ENCODE results near the gene GARRE1. TPM values are rescaled to one million over a fixed set of nuclear protein-coding genes. Genes with fewer than 3 reads are reported as not detected.
A peak's percentile ranks its signal among the peaks of the same experiment; 100 is the strongest.

GARRE1 gene
- total RNA-seq, 1 experiment from 2014 or later: 6.1 TPM

DNA sequence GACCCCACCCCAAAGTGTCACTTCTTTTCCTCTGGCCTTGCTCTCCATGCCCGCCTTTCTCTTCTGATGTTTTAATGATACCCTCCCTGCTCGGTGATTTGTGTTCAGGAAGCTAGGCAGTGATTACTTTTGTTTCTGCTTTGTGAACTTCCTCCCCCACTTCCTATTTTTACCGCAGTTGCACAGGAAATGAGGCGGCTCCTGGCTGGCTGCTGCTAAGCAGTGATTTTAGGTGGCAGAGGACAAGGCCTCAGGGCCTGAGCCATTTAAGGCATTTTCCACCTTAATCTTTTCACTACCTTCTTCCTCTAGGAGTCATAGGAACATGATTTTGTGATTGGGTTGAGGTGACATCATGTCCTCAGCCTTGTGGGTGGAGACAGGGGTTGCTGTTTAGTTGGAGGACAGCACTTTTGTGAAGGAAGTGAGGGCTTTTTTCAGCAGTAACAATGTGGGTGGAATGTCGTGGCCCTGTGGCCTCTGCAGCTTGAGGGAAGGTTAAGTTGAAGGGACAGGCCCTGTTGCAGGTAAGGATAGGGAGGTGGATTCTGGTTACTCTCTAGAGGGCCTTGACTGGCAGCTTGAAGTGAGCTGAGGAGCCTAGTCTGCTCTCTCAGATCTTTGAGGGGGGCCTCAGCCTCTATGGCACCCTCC is 15.7 kb downstream of the GARRE1 start:
- intact Hi-C loops (cut with micrococcal nuclease): no loop called here

DNA sequence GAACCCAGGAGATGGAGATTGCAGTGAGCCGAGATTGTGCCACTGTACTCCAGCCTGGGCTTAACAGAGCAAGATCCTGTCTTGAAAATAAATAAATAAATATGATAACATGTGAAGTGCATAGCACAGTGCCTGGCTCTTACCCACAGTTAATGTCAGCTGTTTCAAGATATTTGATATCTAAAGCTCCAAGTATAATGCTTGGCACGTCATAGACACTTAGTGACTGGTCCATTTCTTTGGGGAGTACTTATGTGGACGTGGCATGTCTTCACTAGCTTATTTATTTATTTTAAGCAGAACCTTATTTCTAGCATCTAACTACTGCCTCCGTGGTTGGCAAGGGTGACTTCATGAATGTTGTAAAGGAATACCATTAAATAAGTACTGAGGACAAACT is 18.8 kb downstream of the GARRE1 start:
- H3K9ac ChIP-seq (ENCODE audit: low read length): no peak overlapping the region
- no peaks in the 10 kb centered on the region for H3F3A ChIP-seq (ENCODE audit: low read length, unreplicated experiment)
- no peaks in the 10 kb centered on the region for H3K36me3 ChIP-seq (ENCODE audit: low read depth, low read length)
- peaks cover 23% of the 10 kb centered on the region for H3K4me1 ChIP-seq (ENCODE audit: insufficient read depth, low read length)
- H3K4me3 ChIP-seq (ENCODE audit: low read length): no peak overlapping the region
- H3K79me2 ChIP-seq (ENCODE audit: low read length): peaks cover 4% of the 10 kb centered on the region; the same call in 1 of the 2 replicates
- intact Hi-C loops (cut with micrococcal nuclease): no loop called here
- H4K20me1 ChIP-seq (ENCODE audit: low read length): no peaks in the 10 kb centered on the region
- no peaks in the 10 kb centered on the region for H3K27me3 ChIP-seq (ENCODE audit: low read length)
- ATAC-seq (no peak), DNase-seq (no peak)
- no peaks in the 10 kb centered on the region for H3K9me3 ChIP-seq (ENCODE audit: low read length)
- no peak overlapping the region for H3K4me2 ChIP-seq (ENCODE audit: low read length)
- H3K9me2 ChIP-seq (replicated peaks; ENCODE audit: low read length): no peaks in the 10 kb centered on the region
- no peak overlapping the region for H2AFZ ChIP-seq (ENCODE audit: low read length)
- TF ChIP-seq EZH2 (IDR thresholded peaks at IDR 0.05; ENCODE audit: low read length, unreplicated experiment): no peak
- TF ChIP-seq, protein P1, sequence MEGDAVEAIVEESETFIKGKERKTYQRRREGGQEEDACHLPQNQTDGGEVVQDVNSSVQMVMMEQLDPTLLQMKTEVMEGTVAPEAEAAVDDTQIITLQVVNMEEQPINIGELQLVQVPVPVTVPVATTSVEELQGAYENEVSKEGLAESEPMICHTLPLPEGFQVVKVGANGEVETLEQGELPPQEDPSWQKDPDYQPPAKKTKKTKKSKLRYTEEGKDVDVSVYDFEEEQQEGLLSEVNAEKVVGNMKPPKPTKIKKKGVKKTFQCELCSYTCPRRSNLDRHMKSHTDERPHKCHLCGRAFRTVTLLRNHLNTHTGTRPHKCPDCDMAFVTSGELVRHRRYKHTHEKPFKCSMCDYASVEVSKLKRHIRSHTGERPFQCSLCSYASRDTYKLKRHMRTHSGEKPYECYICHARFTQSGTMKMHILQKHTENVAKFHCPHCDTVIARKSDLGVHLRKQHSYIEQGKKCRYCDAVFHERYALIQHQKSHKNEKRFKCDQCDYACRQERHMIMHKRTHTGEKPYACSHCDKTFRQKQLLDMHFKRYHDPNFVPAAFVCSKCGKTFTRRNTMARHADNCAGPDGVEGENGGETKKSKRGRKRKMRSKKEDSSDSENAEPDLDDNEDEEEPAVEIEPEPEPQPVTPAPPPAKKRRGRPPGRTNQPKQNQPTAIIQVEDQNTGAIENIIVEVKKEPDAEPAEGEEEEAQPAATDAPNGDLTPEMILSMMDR (conservative IDR thresholded peaks at IDR 0.05; ENCODE audit: low read depth, low read length): no peak
- TF ChIP-seq EZH2phosphoT487 (IDR thresholded peaks at IDR 0.05; ENCODE audit: borderline replicate concordance, low read length): no peak
- H3K27ac ChIP-seq (ENCODE audit: low read length): no peak overlapping the region
- BruUV-seq (replicated peaks): no TSS peak
- CTCF ChIA-PET: no interaction called here
- POLR2A ChIA-PET (ENCODE audit: unreplicated experiment): interaction anchor here (0.7 kb wide), 1 partner anchor 93 kb away, joined by 4 read pairs; no protein-coding TSS in a partner anchor

More for the DNA sequence above, 15.7 kb downstream of the GARRE1 start:
- Histone ChIP-seq H3K4me1 (ENCODE audit: insufficient read depth, low read length) (peaks cover 23% of the 10 kb centered on the region), H2AFZ (ENCODE audit: low read length) (peak overlapping the region; percentile 72), H3K9ac (ENCODE audit: low read length) (peak overlapping the region; percentile 44), H3K9me3 (ENCODE audit: low read length) (no peaks in the 10 kb centered on the region), H3K4me3 (ENCODE audit: low read length) (no peak overlapping the region), H3K36me3 (ENCODE audit: low read depth, low read length) (no peaks in the 10 kb centered on the region), H3K79me2 (ENCODE audit: low read length) (no peaks in the 10 kb centered on the region), H3K4me2 (ENCODE audit: low read length) (peak overlapping the region; percentile 74), H3F3A (ENCODE audit: low read length, unreplicated experiment) (no peaks in the 10 kb centered on the region), H3K27me3 (ENCODE audit: low read length) (no peaks in the 10 kb centered on the region), H3K27ac (ENCODE audit: low read length) (peak overlapping the region; percentile 73), H4K20me1 (ENCODE audit: low read length) (no peaks in the 10 kb centered on the region), H3K9me2 (replicated peaks; ENCODE audit: low read length) (no peaks in the 10 kb centered on the region)
- ChIA-PET POLR2A (ENCODE audit: unreplicated experiment) (no interaction called here), CTCF (no interaction called here)
- BruUV-seq (replicated peaks): no TSS peak
- TF ChIP-seq EZH2phosphoT487 (IDR thresholded peaks at IDR 0.05; ENCODE audit: borderline replicate concordance, low read length) (no peak), EZH2 (IDR thresholded peaks at IDR 0.05; ENCODE audit: low read length, unreplicated experiment) (no peak)
- TF ChIP-seq, protein P1 (conservative IDR thresholded peaks at IDR 0.05; ENCODE audit: low read depth, low read length): no peak
- ATAC-seq (peak; percentile 90), DNase-seq (peak; percentile 78)

DNA sequence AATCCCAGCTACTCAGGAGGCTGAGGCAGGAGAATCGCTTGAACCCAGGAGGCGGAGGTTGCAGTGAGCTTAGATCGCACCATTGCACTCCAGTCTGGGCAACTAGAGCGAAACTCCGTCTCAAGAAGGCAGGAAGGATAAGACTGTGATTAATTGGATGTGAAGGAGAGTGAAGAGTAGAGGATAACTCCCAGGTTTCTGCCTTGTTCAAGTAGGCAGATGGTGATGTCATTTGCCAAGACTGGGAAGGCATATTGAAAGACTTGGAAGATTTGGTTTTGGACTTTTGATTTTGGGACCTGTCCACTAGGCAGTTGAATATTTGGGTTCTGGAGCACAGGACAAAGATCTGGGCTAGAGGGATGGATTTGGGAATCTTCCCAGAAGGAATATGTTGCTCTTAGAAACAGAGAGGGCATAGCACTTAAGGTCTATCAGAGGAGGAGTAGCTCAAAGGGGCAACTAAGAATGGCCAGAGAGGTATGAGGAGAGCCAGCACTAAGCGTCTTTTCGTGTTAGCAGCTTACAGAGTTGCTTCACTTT is 20.0 kb downstream of the GARRE1 start:
- no peaks in the 10 kb centered on the region for H3K36me3 ChIP-seq (ENCODE audit: low read depth, low read length)
- DNase-seq: no peak
- H3K27ac ChIP-seq (ENCODE audit: low read length): no peak overlapping the region
- peak overlapping the region; percentile 49 for H3K4me2 ChIP-seq (ENCODE audit: low read length)
- H2AFZ ChIP-seq (ENCODE audit: low read length): no peak overlapping the region
- no peaks in the 10 kb centered on the region for H3K27me3 ChIP-seq (ENCODE audit: low read length)
- no peaks in the 10 kb centered on the region for H3K9me3 ChIP-seq (ENCODE audit: low read length)
- H3K9me2 ChIP-seq (replicated peaks; ENCODE audit: low read length): no peaks in the 10 kb centered on the region
- peaks cover 23% of the 10 kb centered on the region for H3K4me1 ChIP-seq (ENCODE audit: insufficient read depth, low read length)
- BruUV-seq (replicated peaks): no TSS peak
- intact Hi-C loops (cut with micrococcal nuclease): no loop called here
- no peak overlapping the region for H3K9ac ChIP-seq (ENCODE audit: low read length)
- POLR2A ChIA-PET (ENCODE audit: unreplicated experiment): no interaction called here
- H4K20me1 ChIP-seq (ENCODE audit: low read length): no peaks in the 10 kb centered on the region
- TF ChIP-seq EZH2 (IDR thresholded peaks at IDR 0.05; ENCODE audit: low read length, unreplicated experiment) (no peak), EZH2phosphoT487 (IDR thresholded peaks at IDR 0.05; ENCODE audit: borderline replicate concordance, low read length) (no peak)
- TF ChIP-seq, protein P1 (conservative IDR thresholded peaks at IDR 0.05; ENCODE audit: low read depth, low read length): no peak
- CTCF ChIA-PET: no interaction called here
- no peaks in the 10 kb centered on the region for H3F3A ChIP-seq (ENCODE audit: low read length, unreplicated experiment)
- ATAC-seq: no peak
- no peak overlapping the region for H3K4me3 ChIP-seq (ENCODE audit: low read length)
- peaks cover 4% of the 10 kb centered on the region; the same call in 1 of the 2 replicates for H3K79me2 ChIP-seq (ENCODE audit: low read length)
